SKM-1 (cell line): ENCODE data around the gene DNAL1.
A peak's percentile ranks its signal among the peaks of the same experiment; 100 is the strongest.
"Not testable (repeated sequence)": the region's sequence is repeated elsewhere in the genome, so short reads cannot be mapped to it uniquely, and the experiment has no call there.

Source experiments
- DNase-seq: peaks from one replicate; lab custom pipeline; 2025; ENCODE audit not compliant: unreplicated experiment; lab: John Stamatoyannopoulos, UW

Gene DNAL1

GRCh38 chr14:73696466-73697400 lies 51.9 kb downstream of the DNAL1 start:
- no peak for DNase-seq

GRCh38 chr14:73700325-73700724 lies 55.5 kb downstream of the DNAL1 start:
- no peak for DNase-seq

GRCh38 chr14:73708076-73708475 lies 63.3 kb downstream of the DNAL1 start:
- not testable (repeated sequence) for DNase-seq

- no peak for DNase-seq
These were observed 65.2 kb downstream of the DNAL1 start for GRCh38 chr14:73709904-73710469.

GRCh38 chr14:73710737-73711136 lies 66.0 kb downstream of the DNAL1 start:
- no peak for DNase-seq

DNA sequence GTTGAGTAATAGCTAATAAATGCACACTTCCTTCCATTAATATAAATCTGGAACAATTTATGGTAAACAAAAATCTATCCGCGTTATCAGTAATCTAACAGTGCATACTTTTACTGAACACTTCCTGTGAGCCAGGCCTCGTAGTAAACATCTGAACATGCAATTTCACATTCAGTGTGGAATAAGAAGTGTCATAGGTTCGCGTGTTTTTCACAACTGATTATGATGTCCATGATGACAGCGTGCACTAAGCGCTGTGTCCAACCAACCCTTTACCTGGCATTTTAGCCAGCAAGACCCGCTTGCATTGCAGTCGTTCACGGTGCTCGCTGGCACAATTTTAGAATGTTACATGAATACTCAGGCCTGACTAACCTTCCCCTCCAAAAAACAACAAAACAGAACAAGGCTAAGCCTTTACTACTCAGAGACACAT lies 67.3 kb downstream of the DNAL1 start:
- no peak for DNase-seq

DNA sequence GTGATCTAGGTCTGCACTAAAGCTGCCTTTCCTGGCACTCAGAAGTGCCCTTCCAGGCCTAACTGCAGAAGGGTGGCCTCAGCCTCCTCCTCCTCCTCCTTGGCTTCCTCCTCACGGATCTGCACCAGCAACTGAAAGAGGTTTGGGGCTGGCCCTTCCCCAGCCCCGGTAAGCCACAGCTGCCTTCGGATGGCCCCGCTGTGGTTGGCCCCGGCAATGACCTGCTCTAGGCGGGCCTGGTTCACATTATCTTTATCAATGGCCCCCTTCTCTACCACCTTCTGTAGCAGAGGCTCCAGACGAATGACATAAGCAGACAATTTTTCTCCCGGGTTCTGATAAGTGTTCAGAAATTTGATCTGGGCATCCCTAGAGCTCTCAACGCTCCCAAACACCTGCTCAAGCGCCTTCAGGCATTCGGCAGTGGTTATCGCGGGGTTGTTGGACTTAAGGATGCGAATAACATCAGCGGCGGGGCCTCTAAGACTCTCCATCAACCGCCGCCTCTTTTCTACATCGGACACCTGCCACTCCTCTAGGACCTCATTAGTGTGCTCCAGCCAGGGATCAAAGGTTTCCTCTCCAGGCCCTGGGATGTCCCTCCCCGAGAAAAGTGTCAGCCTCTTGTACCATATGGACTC lies 67.9 kb downstream of the DNAL1 start:
- peak; percentile 3 for DNase-seq

DNA sequence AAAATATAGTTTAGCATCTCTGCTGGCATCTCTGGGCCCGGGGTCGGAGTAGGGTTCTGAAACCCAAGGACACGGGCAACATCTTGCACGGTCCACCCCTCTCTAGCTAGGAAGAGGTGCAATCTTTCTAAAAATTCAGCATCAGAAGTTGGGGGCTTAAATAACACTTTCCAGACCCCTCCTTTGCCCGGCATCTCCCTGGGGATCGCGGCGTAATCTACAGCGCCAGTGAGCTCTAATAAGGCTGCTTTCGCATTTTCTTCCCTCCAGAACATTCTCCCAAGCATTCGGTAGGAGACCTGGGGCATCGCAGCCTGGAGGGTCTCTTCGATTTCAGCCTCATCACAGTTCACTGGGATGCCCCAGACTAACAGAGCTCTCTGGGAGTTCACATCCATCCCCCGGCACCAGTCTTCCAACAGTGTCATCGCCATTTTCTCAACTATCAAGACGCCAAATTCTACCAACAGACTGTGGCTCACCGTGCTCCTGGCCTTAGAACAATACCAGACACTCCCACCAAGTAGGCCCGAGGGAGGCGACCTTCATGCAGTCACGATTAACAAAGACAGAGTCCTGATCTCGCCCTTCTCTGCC lies 68.5 kb downstream of the DNAL1 start:
- DNase-seq, result no peak

DNA sequence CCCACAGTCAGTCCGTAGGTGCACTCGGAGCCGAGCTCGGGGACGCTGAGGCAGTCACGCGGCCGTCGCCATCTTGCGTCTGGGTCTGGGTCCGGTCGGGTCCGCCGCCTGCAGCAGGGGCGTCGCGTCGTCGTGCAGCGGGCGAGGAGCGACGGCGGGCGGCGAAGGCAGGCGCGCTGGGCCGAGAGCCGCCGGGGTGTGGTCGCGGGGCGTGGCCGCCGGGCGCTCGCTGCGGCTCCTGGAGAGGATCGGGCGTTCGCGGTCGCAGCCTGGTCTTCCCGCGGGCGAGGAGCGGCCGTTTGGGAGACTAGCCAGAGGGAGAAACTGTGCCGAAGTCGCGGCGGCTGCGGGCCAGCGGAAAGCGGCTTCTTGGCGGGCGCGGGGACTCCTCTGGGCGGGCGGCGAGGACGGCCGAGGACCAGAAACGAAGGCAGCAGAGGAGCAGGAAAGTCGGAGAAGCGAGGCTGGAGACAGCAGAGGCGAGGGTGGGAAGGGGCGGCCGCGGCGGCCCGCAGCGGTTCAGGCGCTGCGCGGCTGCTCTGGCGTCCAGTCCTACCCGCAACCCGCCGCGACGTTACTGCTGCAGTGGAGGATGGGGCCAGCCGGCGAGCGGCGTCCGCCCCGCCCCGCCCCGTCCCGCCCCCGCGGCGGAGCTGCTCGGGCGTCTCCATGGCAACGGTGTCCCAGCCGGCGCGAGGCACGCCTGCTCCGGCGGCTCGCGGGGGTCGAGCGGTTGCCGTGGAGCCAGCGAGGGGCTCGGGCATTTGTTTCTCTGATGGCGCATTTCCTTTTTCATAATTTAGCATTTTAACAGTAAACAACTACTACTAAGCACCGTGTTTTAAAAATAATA lies 69.2 kb downstream of the DNAL1 start, which contains the start of gene PNMA1:
Gene PNMA1, minus strand, starts transcription at position 582 of the 853 bp plus-strand sequence. CDS start 745 bp downstream, outside the sequence.
- peak; percentile 34 for DNase-seq

GRCh38 chr14:73714656-73715081 lies 69.9 kb downstream of the DNAL1 start:
- no peak for DNase-seq

- no peak for DNase-seq
These were observed 70.9 kb downstream of the DNAL1 start for GRCh38 chr14:73715707-73716106.

- no peak for DNase-seq
These were observed 72.5 kb downstream of the DNAL1 start for GRCh38 chr14:73717266-73717665.

DNA sequence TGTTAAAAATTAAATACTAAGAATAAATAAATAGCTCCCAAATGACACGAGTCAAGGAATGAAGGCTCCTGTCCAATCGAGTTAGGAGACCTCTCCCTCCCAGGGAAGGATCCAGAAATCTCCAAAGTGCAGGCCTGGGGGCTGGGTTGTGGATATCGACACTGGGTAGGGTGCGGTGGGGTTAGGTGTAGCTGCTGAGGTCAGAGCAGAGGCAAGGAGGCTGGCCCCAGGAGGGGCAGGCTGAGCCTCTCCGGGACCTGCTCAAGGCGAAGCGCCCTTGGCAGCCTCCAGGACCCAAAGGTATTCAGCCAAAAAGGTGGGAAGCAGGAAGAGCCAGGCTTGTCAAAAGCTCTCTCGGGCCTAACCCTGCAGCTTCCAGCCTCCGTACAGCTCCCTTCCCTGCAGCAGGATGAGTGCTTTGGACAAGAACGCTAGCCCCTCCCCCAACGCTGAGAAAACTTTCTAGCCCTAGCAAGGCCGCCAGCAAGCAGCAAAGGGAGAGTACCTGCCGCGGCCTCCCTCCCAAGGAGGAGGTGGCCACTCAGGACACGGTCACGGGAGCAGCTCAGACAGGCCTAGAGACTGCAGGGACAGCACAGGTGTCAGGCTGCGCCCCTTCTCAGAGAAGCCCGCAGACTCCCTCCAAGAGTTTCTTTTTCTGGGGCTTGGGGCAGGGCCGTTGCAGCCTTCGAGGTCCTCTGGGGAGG lies 73.1 kb downstream of the DNAL1 start:
- no peak for DNase-seq

DNA sequence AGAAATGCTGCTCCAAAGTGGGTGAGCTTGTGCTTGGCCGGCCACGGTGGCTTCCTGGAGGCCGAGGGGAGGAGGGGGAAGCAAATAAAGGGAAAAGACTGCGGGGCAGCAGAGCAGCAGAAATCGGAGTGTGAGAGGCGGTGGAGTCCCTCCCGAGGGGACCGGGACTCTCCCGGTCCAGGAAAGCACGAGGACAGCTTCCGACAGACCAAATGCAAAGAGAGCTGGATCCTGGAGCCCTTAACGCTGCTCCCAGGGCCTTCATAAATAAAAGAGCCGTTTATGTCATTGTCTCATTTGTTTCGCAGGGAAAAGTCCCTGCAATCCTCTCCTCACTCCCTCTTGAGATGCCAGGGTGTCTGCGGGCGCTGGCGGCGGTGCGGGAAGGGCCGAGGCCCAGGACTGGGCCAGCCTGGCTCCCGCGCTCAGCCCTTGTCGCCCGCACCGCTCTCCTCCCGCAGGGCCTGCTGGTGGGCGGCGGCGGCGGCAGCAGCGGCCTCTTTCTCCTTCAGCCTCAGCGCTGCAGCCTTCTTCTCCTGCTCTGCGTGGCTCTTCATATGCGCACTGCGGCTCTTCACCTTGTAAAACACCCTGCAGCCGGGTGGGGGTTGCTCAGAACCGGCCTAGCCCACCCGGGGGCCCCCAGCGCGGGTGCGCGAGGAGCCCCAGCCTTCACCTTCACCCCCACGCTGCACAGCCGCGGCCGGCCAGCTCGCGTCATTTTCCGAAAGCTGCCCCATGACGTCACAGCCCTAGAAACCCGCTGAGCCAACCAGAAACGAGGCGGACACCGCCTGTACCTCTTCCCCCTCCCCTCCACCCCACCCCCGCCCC lies 73.8 kb downstream of the DNAL1 start:
- DNase-seq, result no peak

GRCh38 chr14:73719361-73719760 lies 74.6 kb downstream of the DNAL1 start:
- no peak for DNase-seq

GRCh38 chr14:73719791-73720190 lies 75.0 kb downstream of the DNAL1 start:
- DNase-seq, result no peak

DNA sequence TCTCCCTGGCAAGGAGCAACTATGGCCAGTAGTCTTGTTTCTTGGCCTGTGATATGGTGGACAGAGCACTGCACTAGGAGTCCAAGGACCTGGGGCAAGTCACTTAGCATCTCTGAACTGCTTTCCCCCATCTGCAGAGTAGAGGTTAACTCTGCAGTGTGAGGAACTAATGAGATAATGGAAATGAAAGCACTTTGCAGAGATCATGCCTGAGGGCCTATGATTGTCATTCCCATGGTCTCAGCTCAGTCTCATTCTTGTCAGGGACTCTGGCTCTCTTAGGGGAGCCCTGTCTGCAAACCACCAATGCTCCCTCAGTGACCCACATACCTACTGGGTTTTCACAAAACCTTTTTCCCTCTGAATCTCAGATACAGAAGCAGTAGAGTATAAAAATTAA lies 75.8 kb downstream of the DNAL1 start:
- DNase-seq, result no peak

DNA sequence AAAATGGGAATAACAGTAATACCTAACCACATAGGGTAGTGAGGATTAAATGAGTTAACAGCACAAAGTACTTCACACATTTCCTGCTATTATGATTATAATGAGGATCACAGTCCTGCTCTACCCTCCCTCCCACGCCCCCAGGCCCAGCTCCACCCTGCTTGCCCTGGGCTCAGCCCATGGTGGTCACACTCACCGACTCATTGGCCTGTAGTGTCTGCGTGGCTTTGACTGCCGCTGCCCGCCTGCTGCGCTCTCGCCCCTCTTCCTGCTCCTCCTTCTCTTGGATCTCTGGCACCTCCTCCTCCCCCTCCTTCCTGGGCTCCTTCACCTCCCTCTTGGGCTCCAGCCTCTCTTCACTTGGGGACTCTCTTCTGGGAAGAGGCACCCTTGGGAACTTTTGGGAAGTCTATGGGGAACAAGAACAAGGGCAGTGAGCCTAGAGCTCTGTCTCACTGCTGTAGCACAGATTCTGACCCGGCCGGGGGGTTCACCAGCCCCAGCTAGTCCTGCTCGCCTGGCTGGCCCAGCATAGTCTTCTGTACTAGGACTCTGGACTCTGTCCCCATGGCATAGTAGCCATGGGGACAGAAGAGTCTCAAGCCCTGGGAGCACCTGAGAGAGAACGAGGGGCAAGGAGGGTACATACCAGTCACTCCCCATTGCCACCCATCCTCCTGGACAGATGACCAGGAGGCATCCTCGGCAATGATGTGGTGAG lies 76.5 kb downstream of the DNAL1 start:
- DNase-seq, result no peak
